ENCODE measurements around the gene TAMALIN.

GRCh38 chr12:51980809-51981127 is 26.0 kb upstream of the TAMALIN start:
- TF ChIP-seq CTCF (IDR thresholded peaks at IDR 0.05) (no peak), POLR2AphosphoS5 (IDR thresholded peaks at IDR 0.05) (no peak), POLR2A (IDR thresholded peaks at IDR 0.05) (no peak)

All from prostate gland (tissue), 2 donors.